Esophagus muscularis mucosa (tissue), 4 donors: ENCODE measurements around the gene DNAH14. TPM values are rescaled to one million over a fixed set of nuclear protein-coding genes. Genes with fewer than 3 reads are reported as not detected.

Experiments
- DNase-seq: peaks from one replicate; pipeline ENCODE4 v3.0.0-alpha.2; 2017; ENCODE audit errors: extremely low spot score
- H3K27ac ChIP-seq, 4 donors: fragments of 200-600 bp; sonication (generic); replicated peaks in 1 of 4; 1 replicate in 3 of 4; 2 replicates in 1 of 4; pipeline ENCODE4 v1.5.1; 2016 to 2019; ENCODE audit warnings: mild to moderate bottlenecking in 1 of 4
- H3K27me3 ChIP-seq, 4 donors: fragments of 200-600 bp; sonication (generic); one replicate each; pipeline versions ENCODE4 v1.5.1 to v1.6.0; 2016 to 2019
- H3K36me3 ChIP-seq, 4 donors: fragments of 200-600 bp; sonication (generic); one replicate each; pipeline ENCODE4 v1.5.1; 2016 to 2019
- H3K4me1 ChIP-seq, 4 donors: fragments of 200-600 bp; sonication (generic); one replicate each; pipeline ENCODE4 v1.5.1; 2016 to 2019
- H3K4me3 ChIP-seq, 4 donors: fragments of 200-600 bp; sonication (generic); 1 replicate in 2 of 4; 2 replicates in 2 of 4; pipeline ENCODE4 v1.5.1; 2016 to 2019; ENCODE audit warnings: mild to moderate bottlenecking in 4 of 4, moderate library complexity in 1 of 4
- H3K9me3 ChIP-seq, 4 donors: fragments of 200-600 bp; sonication (generic); 1 replicate in 3 of 4; 2 replicates in 1 of 4; pipeline ENCODE4 v1.5.1; 2016 to 2019
- EP300 ChIP-seq: sonication (generic); formaldehyde crosslinking; IDR thresholded peaks from one replicate; pipeline ENCODE4 v1.6.1; 2017; ENCODE audit warnings: antibody characterized with exemption
- POLR2A ChIP-seq: fragments of 450-650 bp; IDR thresholded peaks from one replicate; pipeline ENCODE4 v1.6.1; 2017; ENCODE audit warnings: antibody characterized with exemption, moderate library complexity, mild to moderate bottlenecking, low read depth
- POLR2AphosphoS5 ChIP-seq, 2 donors: sonication (generic); formaldehyde crosslinking; IDR thresholded peaks; one replicate each; pipeline ENCODE4 v1.6.1; 2017; ENCODE audit warnings: antibody characterized with exemption in 2 of 2
- WGBS: methylation state at CpG from one replicate; pipeline ENCODE4 v1.1.5; 2018; 5-methylcytosine and 5-hydroxymethylcytosine counted together
- intact Hi-C: fragments of 100-400 bp; cut with DNase I; formaldehyde crosslinking; loops from one replicate; pipeline ENCODE4 v1.15.1; 2023
- total RNA-seq, 4 donors: library from RNA; depleted of rRNA; stranded (reverse); fragments of >200 nt; gene quantifications; one replicate each; pipeline versions ENCODE4 v1.1.0 to v1.2.1, GENCODE V29; 2016
- TF ChIP-seq, protein P1 (sequence below), 3 experiments: fragments of 200-600 bp in 2 of 3; fragments of 450-650 bp in 1 of 3; sonication (generic) in 2 of 3; IDR thresholded peaks; one replicate each; pipeline ENCODE4 v1.5.1; 2017 to 2019; ENCODE audit warnings: antibody characterized with exemption in 3 of 3, mild to moderate bottlenecking in 2 of 3, moderate library complexity in 1 of 3

DNAH14 gene
- total RNA-seq, 4 donors from 2014 or later = 8.9 to 16.6 (median 15.6) TPM

DNA sequence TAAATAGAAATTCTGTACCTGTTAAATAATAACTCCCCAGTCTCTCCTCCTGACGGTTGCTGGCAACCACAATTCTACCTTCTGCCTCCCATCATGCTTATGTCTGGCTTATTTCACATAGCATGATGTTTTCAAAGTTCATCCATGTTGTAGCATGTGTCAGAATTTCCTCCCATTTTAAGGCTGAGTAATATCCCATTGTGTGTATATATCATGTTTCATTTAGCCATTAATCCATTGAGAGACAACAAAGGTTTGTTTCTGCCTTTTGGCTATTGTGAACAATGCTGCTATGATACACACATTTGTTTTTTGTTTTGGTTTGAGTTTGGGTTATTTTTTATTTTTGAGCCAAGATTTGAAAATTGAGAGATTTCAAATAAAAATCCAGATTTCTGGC is 426.4 kb downstream of the DNAH14 start:
- WGBS = 89% methylated on average over 1 of the region's 1 CpG

DNA sequence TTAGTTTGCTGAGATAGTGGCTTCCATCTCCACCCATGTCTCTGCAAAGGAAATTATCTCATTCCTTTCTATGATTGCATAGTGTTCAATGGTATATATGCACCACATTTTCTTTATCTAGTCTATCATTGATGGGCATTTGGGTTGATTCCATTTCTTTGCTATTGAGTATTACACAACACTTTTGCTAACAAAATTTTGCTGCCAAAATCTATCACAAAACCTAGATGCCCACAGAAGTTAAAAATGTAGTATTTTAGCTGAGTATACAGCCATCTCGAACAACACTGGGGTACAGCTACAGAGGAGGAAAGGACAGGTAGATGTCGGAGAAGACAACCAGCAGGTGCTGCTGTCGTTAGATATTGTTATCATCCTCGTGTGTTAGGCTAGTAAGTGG is 430.6 kb downstream of the DNAH14 start:
- DNase-seq = no peak
- no peak overlapping the region for H3K4me3 ChIP-seq
- intact Hi-C loops = no loop called here
- no peaks in the 10 kb centered on the region for H3K27me3 ChIP-seq
- no peaks in the 10 kb centered on the region for H3K4me1 ChIP-seq
- H3K36me3 ChIP-seq = no peaks in the 10 kb centered on the region
- H3K9me3 ChIP-seq = no peaks in the 10 kb centered on the region
- TF ChIP-seq POLR2A (no peak), POLR2AphosphoS5 (IDR thresholded peaks at IDR 0.05) (no peak), EP300 (no peak)
- TF ChIP-seq, protein P1, sequence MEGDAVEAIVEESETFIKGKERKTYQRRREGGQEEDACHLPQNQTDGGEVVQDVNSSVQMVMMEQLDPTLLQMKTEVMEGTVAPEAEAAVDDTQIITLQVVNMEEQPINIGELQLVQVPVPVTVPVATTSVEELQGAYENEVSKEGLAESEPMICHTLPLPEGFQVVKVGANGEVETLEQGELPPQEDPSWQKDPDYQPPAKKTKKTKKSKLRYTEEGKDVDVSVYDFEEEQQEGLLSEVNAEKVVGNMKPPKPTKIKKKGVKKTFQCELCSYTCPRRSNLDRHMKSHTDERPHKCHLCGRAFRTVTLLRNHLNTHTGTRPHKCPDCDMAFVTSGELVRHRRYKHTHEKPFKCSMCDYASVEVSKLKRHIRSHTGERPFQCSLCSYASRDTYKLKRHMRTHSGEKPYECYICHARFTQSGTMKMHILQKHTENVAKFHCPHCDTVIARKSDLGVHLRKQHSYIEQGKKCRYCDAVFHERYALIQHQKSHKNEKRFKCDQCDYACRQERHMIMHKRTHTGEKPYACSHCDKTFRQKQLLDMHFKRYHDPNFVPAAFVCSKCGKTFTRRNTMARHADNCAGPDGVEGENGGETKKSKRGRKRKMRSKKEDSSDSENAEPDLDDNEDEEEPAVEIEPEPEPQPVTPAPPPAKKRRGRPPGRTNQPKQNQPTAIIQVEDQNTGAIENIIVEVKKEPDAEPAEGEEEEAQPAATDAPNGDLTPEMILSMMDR (IDR thresholded peaks at IDR 0.05) = no peak
- WGBS = 86% methylated on average over 4 of the region's 4 CpGs
- H3K27ac ChIP-seq = no peak overlapping the region

More for the DNA sequence above, 426.4 kb downstream of the DNAH14 start:
- Histone ChIP-seq H3K4me3 (no peak overlapping the region), H3K36me3 (no peaks in the 10 kb centered on the region), H3K4me1 (no peaks in the 10 kb centered on the region), H3K27ac (no peak overlapping the region), H3K27me3 (no peaks in the 10 kb centered on the region), H3K9me3 (no peaks in the 10 kb centered on the region)
- DNase-seq = no peak
- intact Hi-C loops = no loop called here
- TF ChIP-seq, protein P1 (IDR thresholded peaks at IDR 0.05) = no peak

DNA sequence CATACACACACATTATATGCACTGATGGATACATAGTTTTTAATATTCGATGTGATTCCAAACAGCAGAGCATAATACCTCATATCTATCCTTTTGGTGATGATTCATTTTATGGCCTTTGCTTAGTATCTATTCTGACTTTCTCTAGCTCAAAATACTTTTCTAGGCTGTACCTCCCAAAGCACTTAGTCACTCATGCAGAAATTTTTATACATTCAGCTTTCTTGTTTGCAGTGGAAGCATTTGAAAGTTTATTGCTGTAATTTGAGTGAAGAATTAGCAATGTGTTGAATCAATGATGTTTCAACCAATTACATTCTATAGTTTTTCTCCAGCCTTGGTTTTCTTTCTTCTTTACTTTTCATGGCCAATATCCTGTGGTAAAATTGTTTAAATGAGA is 431.7 kb downstream of the DNAH14 start:
- intact Hi-C loops = no loop called here
- no peaks in the 10 kb centered on the region for H3K36me3 ChIP-seq
- H3K4me1 ChIP-seq = no peaks in the 10 kb centered on the region
- no peaks in the 10 kb centered on the region for H3K27me3 ChIP-seq
- 97% methylated on average over 1 of the region's 1 CpG for WGBS
- no peak for DNase-seq
- H3K4me3 ChIP-seq = no peak overlapping the region
- no peaks in the 10 kb centered on the region for H3K9me3 ChIP-seq
- no peak overlapping the region for H3K27ac ChIP-seq
- TF ChIP-seq EP300 (no peak), POLR2A (no peak), POLR2AphosphoS5 (IDR thresholded peaks at IDR 0.05) (no peak)
- TF ChIP-seq, protein P1 (IDR thresholded peaks at IDR 0.05) = no peak

DNA sequence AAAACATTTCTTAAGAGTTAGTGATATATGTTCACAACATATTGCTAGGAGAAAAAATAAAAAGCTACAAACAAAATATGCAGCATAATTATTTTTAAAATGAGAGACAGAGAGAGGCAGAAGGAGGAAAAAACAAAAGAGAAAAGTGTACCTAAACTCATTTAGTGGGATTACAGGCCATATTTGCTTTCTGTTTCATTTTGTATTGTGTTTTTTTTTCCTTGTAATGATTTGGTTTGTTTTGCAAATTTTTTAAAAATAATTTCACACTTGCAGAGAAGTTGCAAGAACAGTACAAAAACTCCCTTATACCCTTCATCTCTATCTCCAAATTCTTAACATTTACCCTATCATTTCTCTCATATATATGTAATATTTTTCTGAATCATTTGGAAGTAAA is 433.3 kb downstream of the DNAH14 start:
- Histone ChIP-seq H3K27ac (no peak overlapping the region), H3K4me3 (no peak overlapping the region), H3K9me3 (no peaks in the 10 kb centered on the region), H3K36me3 (no peaks in the 10 kb centered on the region), H3K4me1 (no peaks in the 10 kb centered on the region), H3K27me3 (no peaks in the 10 kb centered on the region)
- no peak for DNase-seq
- intact Hi-C loops = no loop called here
- no peak for TF ChIP-seq EP300
- no peak for TF ChIP-seq POLR2AphosphoS5 (IDR thresholded peaks at IDR 0.05)
- TF ChIP-seq, protein P1 (IDR thresholded peaks at IDR 0.05) = no peak
- TF ChIP-seq POLR2A = no peak

DNA sequence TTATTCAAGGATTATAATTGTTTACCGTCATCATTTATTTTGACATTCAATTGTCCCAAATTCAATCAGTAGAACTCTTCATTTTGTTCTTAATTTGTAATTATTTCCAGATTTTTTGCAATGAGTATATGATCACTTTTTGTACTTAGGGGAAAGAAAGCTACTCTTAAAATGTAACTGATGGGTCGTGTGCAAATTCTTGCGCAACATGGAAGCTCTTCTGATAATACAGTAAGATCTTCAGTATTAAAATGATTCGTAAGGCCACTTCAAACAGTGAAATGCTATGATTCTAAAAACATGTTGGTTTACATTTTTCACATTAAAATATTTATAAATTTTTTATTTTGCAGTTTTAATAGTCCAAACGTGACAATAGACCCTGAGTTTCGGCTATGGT is 435.0 kb downstream of the DNAH14 start:
- no peaks in the 10 kb centered on the region for H3K4me1 ChIP-seq
- H3K36me3 ChIP-seq = no peaks in the 10 kb centered on the region
- WGBS = 95% methylated on average over 6 of the region's 6 CpGs
- H3K9me3 ChIP-seq = no peaks in the 10 kb centered on the region
- H3K27me3 ChIP-seq = no peaks in the 10 kb centered on the region
- H3K4me3 ChIP-seq = no peak overlapping the region
- H3K27ac ChIP-seq = no peak overlapping the region
- DNase-seq = no peak
- intact Hi-C loops = no loop called here
- TF ChIP-seq, protein P1 (IDR thresholded peaks at IDR 0.05) = no peak
- TF ChIP-seq POLR2AphosphoS5 (IDR thresholded peaks at IDR 0.05) = no peak
- no peak for TF ChIP-seq EP300
- TF ChIP-seq POLR2A = no peak
